ENCODE results near the gene KLHL29.

KLHL29 gene

DNA sequence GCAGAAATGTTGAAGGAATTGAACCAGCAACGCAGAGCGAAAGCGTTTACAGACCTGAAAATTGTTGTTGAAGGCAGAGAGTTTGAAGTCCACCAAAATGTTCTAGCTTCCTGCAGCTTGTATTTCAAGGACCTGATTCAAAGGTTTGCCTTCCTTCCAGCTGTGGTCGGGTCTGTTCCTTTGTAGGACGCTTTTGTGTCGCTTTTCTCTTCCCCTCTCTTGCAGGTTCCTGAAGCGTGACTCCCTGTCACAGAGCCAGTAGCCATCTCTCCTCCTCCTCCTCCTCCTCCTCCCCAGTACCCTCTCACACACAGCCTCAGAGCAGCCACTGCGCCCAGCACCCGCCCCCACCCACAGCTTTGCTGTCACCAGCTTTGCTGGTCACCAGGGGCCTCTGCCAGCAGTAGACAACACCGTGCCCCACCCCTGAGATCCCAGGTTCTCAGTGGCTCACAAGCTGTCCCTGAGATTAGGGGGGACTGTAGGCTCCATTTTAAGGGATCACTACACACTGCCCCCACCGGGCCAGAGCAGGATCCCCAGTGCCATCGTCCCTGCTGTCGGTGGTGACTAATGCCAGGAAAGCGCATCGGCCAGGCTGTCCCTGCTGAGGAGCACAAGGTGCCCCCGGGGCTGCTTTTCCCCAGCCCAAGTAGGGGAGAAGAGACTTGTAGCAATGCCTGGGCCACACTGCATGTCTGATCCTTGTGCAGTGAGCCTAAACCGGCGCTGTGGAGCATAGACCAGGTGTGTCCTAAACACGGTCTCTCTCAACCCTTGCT is 299.6 kb downstream of the KLHL29 start:
- TF ChIP-seq USF1 (IDR thresholded peaks at IDR 0.05) (no peak), TAF1 (IDR thresholded peaks at IDR 0.05; ENCODE audit: low read depth) (no peak), RAD21 (IDR thresholded peaks at IDR 0.05; ENCODE audit: low read depth) (no peak), CEBPB (IDR thresholded peaks at IDR 0.05) (no peak), CREB1 (IDR thresholded peaks at IDR 0.05; ENCODE audit: low read depth) (no peak), YY1 (IDR thresholded peaks at IDR 0.05; ENCODE audit: low read depth) (no peak), NFIC (IDR thresholded peaks at IDR 0.05) (no peak), FOXM1 (IDR thresholded peaks at IDR 0.05; ENCODE audit: borderline replicate concordance, low read depth) (no peak)
- TF ChIP-seq, protein P1, sequence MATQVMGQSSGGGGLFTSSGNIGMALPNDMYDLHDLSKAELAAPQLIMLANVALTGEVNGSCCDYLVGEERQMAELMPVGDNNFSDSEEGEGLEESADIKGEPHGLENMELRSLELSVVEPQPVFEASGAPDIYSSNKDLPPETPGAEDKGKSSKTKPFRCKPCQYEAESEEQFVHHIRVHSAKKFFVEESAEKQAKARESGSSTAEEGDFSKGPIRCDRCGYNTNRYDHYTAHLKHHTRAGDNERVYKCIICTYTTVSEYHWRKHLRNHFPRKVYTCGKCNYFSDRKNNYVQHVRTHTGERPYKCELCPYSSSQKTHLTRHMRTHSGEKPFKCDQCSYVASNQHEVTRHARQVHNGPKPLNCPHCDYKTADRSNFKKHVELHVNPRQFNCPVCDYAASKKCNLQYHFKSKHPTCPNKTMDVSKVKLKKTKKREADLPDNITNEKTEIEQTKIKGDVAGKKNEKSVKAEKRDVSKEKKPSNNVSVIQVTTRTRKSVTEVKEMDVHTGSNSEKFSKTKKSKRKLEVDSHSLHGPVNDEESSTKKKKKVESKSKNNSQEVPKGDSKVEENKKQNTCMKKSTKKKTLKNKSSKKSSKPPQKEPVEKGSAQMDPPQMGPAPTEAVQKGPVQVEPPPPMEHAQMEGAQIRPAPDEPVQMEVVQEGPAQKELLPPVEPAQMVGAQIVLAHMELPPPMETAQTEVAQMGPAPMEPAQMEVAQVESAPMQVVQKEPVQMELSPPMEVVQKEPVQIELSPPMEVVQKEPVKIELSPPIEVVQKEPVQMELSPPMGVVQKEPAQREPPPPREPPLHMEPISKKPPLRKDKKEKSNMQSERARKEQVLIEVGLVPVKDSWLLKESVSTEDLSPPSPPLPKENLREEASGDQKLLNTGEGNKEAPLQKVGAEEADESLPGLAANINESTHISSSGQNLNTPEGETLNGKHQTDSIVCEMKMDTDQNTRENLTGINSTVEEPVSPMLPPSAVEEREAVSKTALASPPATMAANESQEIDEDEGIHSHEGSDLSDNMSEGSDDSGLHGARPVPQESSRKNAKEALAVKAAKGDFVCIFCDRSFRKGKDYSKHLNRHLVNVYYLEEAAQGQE (IDR thresholded peaks at IDR 0.05; ENCODE audit: low read depth), result no peak

DNA sequence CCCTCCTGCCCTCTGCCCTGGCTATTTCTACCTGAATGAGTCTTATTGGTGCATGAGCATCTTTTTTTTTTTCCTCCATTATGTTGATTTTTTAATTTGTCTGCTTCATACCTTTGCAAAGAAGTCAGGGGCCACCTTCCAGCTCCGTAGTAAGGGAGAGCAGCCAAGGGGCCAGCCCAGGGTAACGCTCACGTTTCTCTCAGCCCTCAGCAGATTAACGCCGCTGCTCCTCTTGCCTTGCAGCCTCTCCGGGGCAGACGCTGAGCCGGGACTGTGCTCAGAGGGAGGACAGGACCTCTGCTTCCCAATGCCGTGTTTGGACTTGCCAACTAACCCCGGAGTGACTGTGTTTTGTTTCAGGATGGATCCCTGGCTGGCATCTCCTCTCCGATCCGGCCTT is 300.2 kb downstream of the KLHL29 start:
- TF ChIP-seq MAX (IDR thresholded peaks at IDR 0.05), result no peak
- no peak for TF ChIP-seq FOXM1 (IDR thresholded peaks at IDR 0.05; ENCODE audit: borderline replicate concordance, low read depth)
- no peak for TF ChIP-seq YY1 (IDR thresholded peaks at IDR 0.05; ENCODE audit: low read depth)

DNA sequence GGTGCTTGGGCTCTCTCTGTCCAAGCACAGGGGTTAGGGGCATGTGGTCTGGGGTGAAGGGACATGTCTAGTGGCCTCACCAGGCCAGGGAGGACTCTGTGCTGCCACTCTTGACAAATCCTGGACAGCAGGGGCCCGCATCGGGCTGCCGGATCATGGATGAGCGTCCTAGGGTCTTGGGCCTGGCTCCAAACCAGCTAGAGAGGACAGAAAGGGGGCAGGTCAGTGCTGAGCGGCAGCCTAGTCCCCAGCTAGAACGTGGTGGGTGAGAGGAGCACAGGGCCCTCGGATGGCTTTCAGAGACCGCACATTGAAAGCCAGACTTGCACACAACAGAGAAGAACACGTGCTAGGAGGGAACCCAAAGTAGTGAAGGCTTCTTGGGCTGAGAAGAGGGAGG is 300.7 kb downstream of the KLHL29 start:
- TF ChIP-seq RAD21 (IDR thresholded peaks at IDR 0.05; ENCODE audit: low read depth), result no peak
- TF ChIP-seq FOXM1 (IDR thresholded peaks at IDR 0.05; ENCODE audit: borderline replicate concordance, low read depth), result no peak
- no peak for TF ChIP-seq CREB1 (IDR thresholded peaks at IDR 0.05; ENCODE audit: low read depth)
- no peak for TF ChIP-seq TCF12 (IDR thresholded peaks at IDR 0.05; ENCODE audit: low read depth)
- no peak for TF ChIP-seq TEAD4 (IDR thresholded peaks at IDR 0.05)
- no peak for TF ChIP-seq EGR1 (IDR thresholded peaks at IDR 0.05)
- no peak for TF ChIP-seq YY1 (IDR thresholded peaks at IDR 0.05; ENCODE audit: low read depth)
- no peak for TF ChIP-seq EP300 (IDR thresholded peaks at IDR 0.05; ENCODE audit: borderline replicate concordance)
- TF ChIP-seq ZBTB7A (IDR thresholded peaks at IDR 0.05; ENCODE audit: low read depth), result no peak
- TF ChIP-seq CEBPB (IDR thresholded peaks at IDR 0.05), result no peak
- TF ChIP-seq NFIC (IDR thresholded peaks at IDR 0.05), result no peak
- no peak for TF ChIP-seq MAX (IDR thresholded peaks at IDR 0.05)
- no peak for TF ChIP-seq TAF1 (IDR thresholded peaks at IDR 0.05; ENCODE audit: low read depth)
- TF ChIP-seq USF1 (IDR thresholded peaks at IDR 0.05), result no peak
- TF ChIP-seq, protein P1 (IDR thresholded peaks at IDR 0.05; ENCODE audit: low read depth), result no peak

DNA sequence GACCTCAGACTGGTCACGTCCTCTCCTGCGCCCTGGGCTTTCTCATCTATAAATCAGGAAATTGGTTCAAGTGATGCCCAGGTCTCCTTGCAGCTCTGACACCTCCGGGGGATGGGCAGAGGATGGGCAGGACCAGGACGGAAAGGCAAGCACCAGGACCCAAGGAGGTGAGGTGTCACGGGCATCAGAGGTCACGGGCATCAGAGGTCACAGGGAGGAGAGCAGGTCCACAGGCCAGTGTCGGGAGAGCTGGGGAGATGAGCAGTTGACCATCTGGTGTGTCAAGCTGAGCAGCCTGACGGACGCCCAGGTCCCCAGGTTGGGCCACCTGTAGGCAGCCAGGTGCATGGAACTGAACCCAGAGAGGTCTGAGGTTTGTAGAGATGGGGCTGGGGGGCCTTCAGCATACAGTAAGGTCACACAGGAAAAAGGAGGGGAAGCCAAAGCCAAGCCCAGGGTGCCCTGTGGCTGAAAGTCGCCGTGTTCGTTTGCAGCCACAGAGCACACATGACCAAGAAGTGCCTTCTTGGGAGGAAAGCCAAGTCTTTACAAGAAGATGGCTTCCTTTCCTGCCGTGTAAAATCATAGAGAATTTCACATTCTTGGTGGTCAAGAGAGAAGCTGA is 301.5 kb downstream of the KLHL29 start:
- no peak for TF ChIP-seq TEAD4 (IDR thresholded peaks at IDR 0.05)
- no peak for TF ChIP-seq EP300 (IDR thresholded peaks at IDR 0.05; ENCODE audit: borderline replicate concordance)
- TF ChIP-seq RAD21 (IDR thresholded peaks at IDR 0.05; ENCODE audit: low read depth), result no peak

- TF ChIP-seq FOXM1 (IDR thresholded peaks at IDR 0.05; ENCODE audit: borderline replicate concordance, low read depth) (no peak), CREB1 (IDR thresholded peaks at IDR 0.05; ENCODE audit: low read depth) (no peak), EP300 (IDR thresholded peaks at IDR 0.05; ENCODE audit: borderline replicate concordance) (no peak), YY1 (IDR thresholded peaks at IDR 0.05; ENCODE audit: low read depth) (no peak), TAF1 (IDR thresholded peaks at IDR 0.05; ENCODE audit: low read depth) (no peak), NFIC (IDR thresholded peaks at IDR 0.05) (no peak), EGR1 (IDR thresholded peaks at IDR 0.05) (no peak), CEBPB (IDR thresholded peaks at IDR 0.05) (no peak), TCF12 (IDR thresholded peaks at IDR 0.05; ENCODE audit: low read depth) (no peak), RAD21 (IDR thresholded peaks at IDR 0.05; ENCODE audit: low read depth) (no peak)
- TF ChIP-seq, protein P1 (IDR thresholded peaks at IDR 0.05; ENCODE audit: low read depth), result no peak
Measured at GRCh38 chr2:23687214-23687613, 302.2 kb downstream of the KLHL29 start.

All from Ishikawa (cell line).